Urothelium cell line (cell line): ENCODE data around the gene TCTN2.
A peak's percentile ranks its signal among the peaks of the same experiment; 100 is the strongest.

Experiments used
- DNase-seq: peaks from one replicate; pipeline ENCODE4 v3.0.0; 2011; ENCODE audit warnings: low spot score, mixed read lengths
- FAIRE-seq: peaks from 2 replicates; lab custom pipeline; 2011; peaks lifted over from hg19 to GRCh38; lab: Jason Lieb, UNC

The TCTN2 gene

GRCh38 chr12:123733229-123733628 lies 62.3 kb downstream of the TCTN2 start:
- no peak for DNase-seq
- no peak for FAIRE-seq

- no peak for DNase-seq
- no peak for FAIRE-seq
These were observed 63.4 kb downstream of the TCTN2 start for GRCh38 chr12:123734268-123734667.

GRCh38 chr12:123741937-123742572 lies 71.1 kb downstream of the TCTN2 start:
- FAIRE-seq: no peak
- DNase-seq: no peak

- DNase-seq (no peak), FAIRE-seq (no peak)
These were observed 72.1 kb downstream of the TCTN2 start for GRCh38 chr12:123743002-123743401.

- DNase-seq (peak; percentile 26), FAIRE-seq (no peak)
These were observed 73.9 kb downstream of the TCTN2 start for GRCh38 chr12:123744836-123745235.

GRCh38 chr12:123747309-123747708 lies 76.4 kb downstream of the TCTN2 start:
- DNase-seq (no peak), FAIRE-seq (no peak)

GRCh38 chr12:123748161-123748560 lies 77.2 kb downstream of the TCTN2 start:
- FAIRE-seq: no peak
- no peak for DNase-seq

- DNase-seq (no peak), FAIRE-seq (no peak)
These were observed 77.7 kb downstream of the TCTN2 start for GRCh38 chr12:123748661-123749060.

- DNase-seq (no peak), FAIRE-seq (no peak)
These were observed 78.4 kb downstream of the TCTN2 start for GRCh38 chr12:123749355-123749754.

GRCh38 chr12:123750159-123750656 lies 79.3 kb downstream of the TCTN2 start:
- DNase-seq: no peak
- FAIRE-seq: no peak

GRCh38 chr12:123752046-123752445 lies 81.1 kb downstream of the TCTN2 start:
- FAIRE-seq: no peak

GRCh38 chr12:123754041-123754772 lies 83.3 kb downstream of the TCTN2 start:
- no peak for FAIRE-seq
- DNase-seq: no peak

More at GRCh38 chr12:123752046-123752445, 81.1 kb downstream of the TCTN2 start:
- DNase-seq: no peak

- DNase-seq (no peak), FAIRE-seq (no peak)
These were observed 86.6 kb downstream of the TCTN2 start for GRCh38 chr12:123757561-123757960.
